VCaP (cell line): ENCODE data around the gene NABP1.
A peak's percentile ranks its signal among the peaks of the same experiment; 100 is the strongest.

Source experiments
- H3K27ac ChIP-seq: fragments of 450-650 bp; 2 replicates; pipeline ENCODE4 v1.5.1; 2017
- CTCF ChIP-seq: fragments of 450-650 bp; conservative IDR thresholded peaks from 2 replicates; pipeline ENCODE4 v1.5.1; 2017; ENCODE audit warnings: mild to moderate bottlenecking, moderate library complexity

The NABP1 gene

GRCh38 chr2:191677646-191678436 lies at the start of gene NABP1:
Gene NABP1 (plus strand): TSS chr2:191678136. CDS start chr2:191678615, 479 bp downstream.
- peak within 1 kb of the TSS; percentile 72 for H3K27ac ChIP-seq
- TF ChIP-seq CTCF: no peak

DNA sequence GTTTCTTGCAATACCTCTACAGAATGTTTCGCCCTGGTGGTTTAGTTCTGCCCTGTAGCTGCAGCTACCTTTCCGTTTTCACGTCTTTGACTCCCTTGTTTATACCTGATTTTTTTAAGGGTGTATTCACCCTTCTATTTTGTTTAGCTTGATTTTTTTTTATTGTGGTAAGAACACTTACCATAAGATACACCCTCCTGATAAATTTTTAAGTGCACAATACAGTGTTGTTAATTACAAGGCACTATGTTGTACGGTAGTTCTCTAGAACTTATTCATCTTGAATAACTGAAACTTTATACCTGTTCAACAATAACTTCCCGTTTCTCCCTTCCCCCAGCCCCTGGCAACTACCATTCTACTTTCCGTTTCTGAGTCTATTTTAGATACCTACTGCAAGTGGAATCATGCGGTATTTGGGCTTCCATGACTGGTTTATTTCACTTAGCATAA lies 48.9 kb upstream of the NABP1 start:
- no peak overlapping the region for H3K27ac ChIP-seq

DNA sequence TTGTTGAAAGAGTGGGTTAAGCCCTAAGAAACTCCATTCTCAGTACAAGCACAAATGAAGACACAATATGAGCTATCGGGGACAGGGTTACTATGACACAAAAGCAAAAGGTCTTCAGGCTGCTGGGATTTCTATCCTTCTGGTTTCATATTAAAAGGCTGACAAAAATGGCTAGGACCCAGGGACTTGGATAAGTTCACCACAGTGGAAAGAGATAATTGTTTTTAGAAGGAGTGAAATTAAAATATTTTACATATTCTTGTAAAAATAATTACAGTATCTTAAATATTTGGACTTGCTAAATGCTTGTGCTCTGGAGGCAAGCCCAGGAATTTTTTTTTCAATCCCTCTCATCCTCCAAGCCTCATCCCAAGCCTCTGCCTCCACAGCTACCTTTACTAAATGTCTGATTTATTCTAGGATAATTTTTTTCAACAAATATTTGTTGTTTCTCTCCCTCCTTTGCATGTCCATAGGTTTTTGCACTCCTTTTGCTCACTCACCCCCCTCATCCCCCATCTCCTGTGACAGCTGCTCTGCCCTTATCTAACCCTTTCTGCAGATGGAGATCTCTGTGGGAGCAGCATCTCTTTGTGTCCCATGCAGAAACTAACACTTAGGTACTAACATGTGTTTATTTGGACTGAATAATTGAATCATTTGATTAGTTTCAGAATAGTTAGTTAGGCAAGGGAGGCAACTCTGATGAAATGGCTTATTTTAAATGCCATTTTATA lies 47.8 kb upstream of the NABP1 start:
- no peak for TF ChIP-seq CTCF
- no peak overlapping the region for H3K27ac ChIP-seq

More for the DNA sequence above, 48.9 kb upstream of the NABP1 start:
- TF ChIP-seq CTCF: no peak

- no peak for TF ChIP-seq CTCF
- H3K27ac ChIP-seq: no peak overlapping the region
Observed at GRCh38 chr2:191631754-191632153, 46.2 kb upstream of the NABP1 start.

- H3K27ac ChIP-seq: no peak overlapping the region
- no peak for TF ChIP-seq CTCF
Observed at GRCh38 chr2:191632426-191632825, 45.5 kb upstream of the NABP1 start.

DNA sequence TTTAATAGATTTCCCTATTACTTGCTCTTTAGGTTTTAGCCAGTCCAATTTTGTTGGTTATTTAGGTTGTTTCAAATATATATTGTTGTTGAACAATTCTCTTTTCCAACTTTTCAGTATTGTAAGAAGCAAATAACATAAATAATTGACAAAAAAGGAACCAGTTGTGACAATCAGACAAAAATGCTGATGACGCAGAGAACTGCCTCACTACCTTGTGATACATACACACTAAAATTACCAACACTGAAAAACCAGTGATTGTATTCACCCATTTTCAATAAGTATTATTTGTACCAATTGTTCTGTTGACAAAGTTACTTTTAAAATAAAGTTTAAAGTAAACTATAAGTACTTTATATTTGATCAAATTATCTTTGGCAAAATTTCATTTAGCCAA lies 43.1 kb upstream of the NABP1 start:
- TF ChIP-seq CTCF: no peak
- no peak overlapping the region for H3K27ac ChIP-seq
